ENCODE measurements around the gene STXBP6.

DNA sequence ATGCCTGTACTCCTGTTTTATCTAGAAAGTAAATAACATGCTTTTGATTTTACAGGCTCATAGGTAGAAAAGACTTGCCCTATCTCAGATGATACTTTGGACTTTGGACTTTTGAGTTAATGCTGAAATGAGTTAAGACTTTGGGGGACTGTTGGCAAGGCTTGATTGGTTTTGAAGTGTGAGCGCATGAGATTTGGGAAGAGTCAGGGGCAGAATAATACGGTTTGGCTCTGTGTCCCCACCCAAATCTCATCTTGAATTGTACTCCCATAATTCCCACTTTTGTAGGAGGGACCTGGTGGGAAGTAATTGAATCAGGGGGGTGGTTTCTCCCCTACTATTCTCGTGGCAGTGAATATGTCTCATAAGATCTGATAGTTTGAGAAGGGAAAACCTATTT is 259.8 kb downstream of the STXBP6 start:
- TF ChIP-seq, protein P1, sequence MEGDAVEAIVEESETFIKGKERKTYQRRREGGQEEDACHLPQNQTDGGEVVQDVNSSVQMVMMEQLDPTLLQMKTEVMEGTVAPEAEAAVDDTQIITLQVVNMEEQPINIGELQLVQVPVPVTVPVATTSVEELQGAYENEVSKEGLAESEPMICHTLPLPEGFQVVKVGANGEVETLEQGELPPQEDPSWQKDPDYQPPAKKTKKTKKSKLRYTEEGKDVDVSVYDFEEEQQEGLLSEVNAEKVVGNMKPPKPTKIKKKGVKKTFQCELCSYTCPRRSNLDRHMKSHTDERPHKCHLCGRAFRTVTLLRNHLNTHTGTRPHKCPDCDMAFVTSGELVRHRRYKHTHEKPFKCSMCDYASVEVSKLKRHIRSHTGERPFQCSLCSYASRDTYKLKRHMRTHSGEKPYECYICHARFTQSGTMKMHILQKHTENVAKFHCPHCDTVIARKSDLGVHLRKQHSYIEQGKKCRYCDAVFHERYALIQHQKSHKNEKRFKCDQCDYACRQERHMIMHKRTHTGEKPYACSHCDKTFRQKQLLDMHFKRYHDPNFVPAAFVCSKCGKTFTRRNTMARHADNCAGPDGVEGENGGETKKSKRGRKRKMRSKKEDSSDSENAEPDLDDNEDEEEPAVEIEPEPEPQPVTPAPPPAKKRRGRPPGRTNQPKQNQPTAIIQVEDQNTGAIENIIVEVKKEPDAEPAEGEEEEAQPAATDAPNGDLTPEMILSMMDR (conservative IDR thresholded peaks at IDR 0.05) = no peak
- TF ChIP-seq ZFX (IDR thresholded peaks at IDR 0.05) = no peak

Data from C4-2B (cell line).